ENCODE measurements around the gene RABL6.
"Not testable (repeated sequence)": the region's sequence is repeated elsewhere in the genome, so short reads cannot be mapped to it uniquely, and the experiment has no call there.

The RABL6 gene

GRCh38 chr9:136807281-136808074, at the start of gene RABL6:
Gene RABL6 (plus strand): TSS chr9:136807948. CDS start chr9:136808197, 249 bp downstream.
- DNase-seq, result peak; percentile 61 to 80

- DNase-seq, result no peak
Measured at GRCh38 chr9:136759001-136759400, 48.7 kb upstream of the RABL6 start.

- DNase-seq, result no peak
Measured at GRCh38 chr9:136759436-136760325, 48.1 kb upstream of the RABL6 start.

- no peak for DNase-seq
Measured at GRCh38 chr9:136760424-136760823, 47.3 kb upstream of the RABL6 start.

- peak; percentile 59 to 72 for DNase-seq
Measured at GRCh38 chr9:136760834-136761544, 46.8 kb upstream of the RABL6 start.

- no peak for DNase-seq
Measured at GRCh38 chr9:136761545-136761981, 46.2 kb upstream of the RABL6 start.

- no peak for DNase-seq
Measured at GRCh38 chr9:136762221-136762691, 45.5 kb upstream of the RABL6 start.

GRCh38 chr9:136762915-136763648, 44.7 kb upstream of the RABL6 start:
- DNase-seq, result no peak

- DNase-seq, result no peak
Measured at GRCh38 chr9:136763649-136764035, 44.1 kb upstream of the RABL6 start.

- DNase-seq, result no peak
Measured at GRCh38 chr9:136764301-136764891, 43.4 kb upstream of the RABL6 start, which contains the start of gene LCN15. Gene LCN15 (minus strand): TSS chr9:136764518. CDS start chr9:136764488, 30 bp downstream.

GRCh38 chr9:136765041-136765440, 42.7 kb upstream of the RABL6 start:
- no peak for DNase-seq

GRCh38 chr9:136765745-136766409, 41.9 kb upstream of the RABL6 start:
- not testable (repeated sequence) for DNase-seq

GRCh38 chr9:136766410-136767120, 41.2 kb upstream of the RABL6 start:
- peak; percentile 56 to 77 for DNase-seq

- peak in 1 of 2 experiments; percentile 43 for DNase-seq
Measured at GRCh38 chr9:136769710-136770191, 38.0 kb upstream of the RABL6 start.

- no peak for DNase-seq
Measured at GRCh38 chr9:136771907-136772415, 35.8 kb upstream of the RABL6 start.

GRCh38 chr9:136773386-136774044, 34.2 kb upstream of the RABL6 start:
- peak in 1 of 2 experiments; percentile 49 for DNase-seq

- no peak for DNase-seq
Measured at GRCh38 chr9:136774416-136775045, 33.2 kb upstream of the RABL6 start.

- DNase-seq, result no peak
Measured at GRCh38 chr9:136775191-136775590, 32.6 kb upstream of the RABL6 start.

GRCh38 chr9:136776947-136777346, 30.8 kb upstream of the RABL6 start:
- no peak for DNase-seq

Data from NCI-H524 (cell line).